Skeletal muscle cell (primary cell): ENCODE measurements around the gene CHRNB2.

ENCODE experiments used
- DNase-seq: peaks from one replicate; pipeline ENCODE4 v3.0.0-alpha.2; 2010; ENCODE audit warnings: low read depth
- H3K4me3 ChIP-seq: 2 replicates; pipeline ENCODE4 v1.5.1; 2011; ENCODE audit warnings: low read depth, mild to moderate bottlenecking, control low read depth, low read length, moderate library complexity

The CHRNB2 gene

GRCh38 chr1:154575951-154576566 is 8.5 kb downstream of the CHRNB2 start:
- no peak for DNase-seq

GRCh38 chr1:154577346-154578057 is 9.9 kb downstream of the CHRNB2 start:
- no peak overlapping the region for H3K4me3 ChIP-seq

More at GRCh38 chr1:154575951-154576566, 8.5 kb downstream of the CHRNB2 start:
- no peak overlapping the region for H3K4me3 ChIP-seq

GRCh38 chr1:154578058-154578418 is 10.5 kb downstream of the CHRNB2 start:
- no peak for DNase-seq
- no peak overlapping the region for H3K4me3 ChIP-seq

More at GRCh38 chr1:154577346-154578057, 9.9 kb downstream of the CHRNB2 start:
- no peak for DNase-seq

GRCh38 chr1:154579374-154579773 is 11.8 kb downstream of the CHRNB2 start:
- no peak overlapping the region for H3K4me3 ChIP-seq
- no peak for DNase-seq

- H3K4me3 ChIP-seq: no peak overlapping the region
- DNase-seq: no peak
Observed at GRCh38 chr1:154581766-154582165, 14.2 kb downstream of the CHRNB2 start.

GRCh38 chr1:154582885-154583284 is 15.3 kb downstream of the CHRNB2 start:
- DNase-seq: no peak
- no peak overlapping the region for H3K4me3 ChIP-seq

- no peak overlapping the region for H3K4me3 ChIP-seq
- DNase-seq: peak; percentile 36
Observed at GRCh38 chr1:154583773-154584172, 16.2 kb downstream of the CHRNB2 start.

- no peak for DNase-seq
Observed at GRCh38 chr1:154584267-154584994, 16.9 kb downstream of the CHRNB2 start.

GRCh38 chr1:154586231-154586630 is 18.7 kb downstream of the CHRNB2 start:
- no peak for DNase-seq
- no peak overlapping the region for H3K4me3 ChIP-seq

More at GRCh38 chr1:154584267-154584994, 16.9 kb downstream of the CHRNB2 start:
- no peak overlapping the region for H3K4me3 ChIP-seq

GRCh38 chr1:154586641-154587040 is 19.1 kb downstream of the CHRNB2 start:
- no peak overlapping the region for H3K4me3 ChIP-seq
- no peak for DNase-seq

GRCh38 chr1:154589780-154590179 is 22.2 kb downstream of the CHRNB2 start:
- no peak for DNase-seq
- H3K4me3 ChIP-seq: no peak overlapping the region

- no peak for DNase-seq
- H3K4me3 ChIP-seq: no peak overlapping the region
Observed at GRCh38 chr1:154590756-154591155, 23.2 kb downstream of the CHRNB2 start.

GRCh38 chr1:154591206-154591605 is 23.6 kb downstream of the CHRNB2 start:
- no peak for DNase-seq
- H3K4me3 ChIP-seq: no peak overlapping the region

- H3K4me3 ChIP-seq: no peak overlapping the region
- DNase-seq: no peak
Observed at GRCh38 chr1:154593390-154593789, 25.8 kb downstream of the CHRNB2 start.

GRCh38 chr1:154594811-154595210 is 27.2 kb downstream of the CHRNB2 start:
- H3K4me3 ChIP-seq: no peak overlapping the region
- DNase-seq: no peak

GRCh38 chr1:154595621-154596020 is 28.0 kb downstream of the CHRNB2 start:
- DNase-seq: no peak

GRCh38 chr1:154598871-154599635 is 31.5 kb downstream of the CHRNB2 start:
- no peak overlapping the region for H3K4me3 ChIP-seq
- DNase-seq: no peak

More at GRCh38 chr1:154595621-154596020, 28.0 kb downstream of the CHRNB2 start:
- no peak overlapping the region for H3K4me3 ChIP-seq

- no peak overlapping the region for H3K4me3 ChIP-seq
- no peak for DNase-seq
Observed at GRCh38 chr1:154599658-154600057, 32.1 kb downstream of the CHRNB2 start.

- no peak for DNase-seq
- H3K4me3 ChIP-seq: no peak overlapping the region
Observed at GRCh38 chr1:154603317-154603716, 35.7 kb downstream of the CHRNB2 start.

- no peak overlapping the region for H3K4me3 ChIP-seq
- no peak for DNase-seq
Observed at GRCh38 chr1:154605534-154605933, 38.0 kb downstream of the CHRNB2 start.
